CD4-positive, alpha-beta T cell treated with Interleukin-4 for 4 hours (primary cell): Measurements from ENCODE around the gene LYPD3.

ENCODE experiments used
- DNase-seq: peaks from one replicate; pipeline ENCODE4 v3.0.0-alpha.2; 2020

The LYPD3 gene

DNA sequence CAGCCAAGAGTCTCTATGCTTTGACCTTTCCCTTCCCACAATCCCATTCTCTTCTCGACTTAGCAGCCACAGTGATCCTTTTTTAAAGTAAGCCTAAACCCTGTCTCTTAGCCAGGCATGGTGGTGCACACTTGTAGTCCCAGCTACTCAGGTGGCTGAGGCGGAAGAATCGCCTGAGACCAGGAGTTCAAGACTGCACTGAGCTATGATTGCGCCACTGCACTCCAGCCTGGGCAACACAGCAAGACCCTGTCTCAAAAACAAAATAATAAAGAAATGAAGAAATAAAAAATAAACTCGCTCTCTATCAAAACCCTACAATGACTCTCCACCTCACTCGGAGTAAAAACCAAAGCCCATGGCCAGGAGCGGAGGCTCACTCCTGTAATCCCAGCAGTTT, 36.0 kb downstream of the LYPD3 start:
- DNase-seq, result no peak

DNA sequence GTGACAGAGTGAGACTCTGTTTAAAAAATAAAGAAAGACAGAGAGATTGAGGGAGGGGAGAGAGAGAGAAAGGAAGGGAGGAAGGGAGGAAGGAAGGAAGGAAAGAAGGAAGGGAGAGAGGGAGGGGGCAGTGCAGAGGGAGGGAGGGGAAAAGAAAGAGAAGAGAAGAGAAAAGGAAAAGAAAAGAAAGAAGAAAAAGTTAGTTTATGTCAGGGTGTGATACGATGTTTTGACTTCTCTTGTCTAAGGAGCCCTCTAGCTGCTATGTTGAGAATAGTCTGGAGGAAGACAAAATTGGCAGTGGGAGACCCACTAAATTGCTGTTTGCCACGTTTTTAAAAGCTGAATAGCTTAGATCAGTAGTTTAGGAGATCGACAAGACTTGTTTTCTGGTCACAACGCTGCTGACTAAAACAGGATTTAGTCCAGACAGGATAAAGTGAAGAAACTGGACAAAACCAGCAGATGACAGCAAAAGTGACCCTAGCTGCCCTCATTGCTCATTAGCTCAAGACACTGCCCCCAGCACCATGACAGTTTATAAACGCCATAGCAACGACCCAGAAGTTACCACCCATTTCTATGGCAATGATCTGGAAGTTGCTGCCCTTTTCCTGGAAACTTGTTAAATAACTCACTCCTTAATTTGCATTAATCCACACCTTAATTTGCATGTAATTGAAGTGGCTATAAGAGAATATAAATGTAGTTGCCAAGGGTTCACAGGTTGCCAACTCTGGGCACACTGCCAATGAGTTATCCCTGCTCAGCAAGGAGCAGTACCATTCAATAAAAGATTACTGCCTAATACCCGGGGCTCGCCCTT, 39.6 kb downstream of the LYPD3 start:
- DNase-seq, result no peak

DNA sequence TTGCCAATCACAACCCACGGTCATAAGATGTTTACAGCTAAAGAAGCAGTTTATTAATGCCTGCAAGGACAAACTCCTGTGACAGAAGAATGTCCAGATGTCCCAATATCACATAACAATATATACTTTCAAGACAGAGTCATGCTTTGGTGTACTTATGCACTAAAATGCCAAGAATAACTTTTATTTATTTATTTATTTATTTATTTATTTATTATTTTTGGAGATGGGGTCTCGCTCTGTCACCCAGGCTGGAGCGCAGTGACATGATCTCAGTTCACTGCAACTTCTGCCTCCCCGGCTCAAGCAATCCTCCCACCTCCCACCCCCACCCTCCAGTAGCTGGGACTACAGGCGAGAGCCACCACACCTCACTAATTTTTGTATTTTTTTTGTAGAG, 41.6 kb downstream of the LYPD3 start:
- no peak for DNase-seq

DNA sequence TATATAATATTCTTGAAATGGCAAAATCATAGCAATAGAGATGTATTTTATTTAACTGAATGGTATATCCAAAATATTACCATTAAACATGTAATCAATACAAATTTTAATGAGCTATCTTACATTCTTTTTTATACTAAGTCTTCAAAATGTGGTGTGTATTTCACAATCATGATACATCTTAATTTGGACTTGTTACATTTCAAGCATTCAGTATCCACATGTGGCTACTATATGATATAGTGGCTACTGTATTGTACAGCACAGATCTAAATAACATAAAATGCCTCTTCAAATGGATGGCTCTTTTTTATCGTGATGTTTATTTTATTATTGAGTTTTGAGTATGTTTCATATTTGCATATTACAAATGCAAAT, 42.7 kb downstream of the LYPD3 start:
- no peak for DNase-seq

DNA sequence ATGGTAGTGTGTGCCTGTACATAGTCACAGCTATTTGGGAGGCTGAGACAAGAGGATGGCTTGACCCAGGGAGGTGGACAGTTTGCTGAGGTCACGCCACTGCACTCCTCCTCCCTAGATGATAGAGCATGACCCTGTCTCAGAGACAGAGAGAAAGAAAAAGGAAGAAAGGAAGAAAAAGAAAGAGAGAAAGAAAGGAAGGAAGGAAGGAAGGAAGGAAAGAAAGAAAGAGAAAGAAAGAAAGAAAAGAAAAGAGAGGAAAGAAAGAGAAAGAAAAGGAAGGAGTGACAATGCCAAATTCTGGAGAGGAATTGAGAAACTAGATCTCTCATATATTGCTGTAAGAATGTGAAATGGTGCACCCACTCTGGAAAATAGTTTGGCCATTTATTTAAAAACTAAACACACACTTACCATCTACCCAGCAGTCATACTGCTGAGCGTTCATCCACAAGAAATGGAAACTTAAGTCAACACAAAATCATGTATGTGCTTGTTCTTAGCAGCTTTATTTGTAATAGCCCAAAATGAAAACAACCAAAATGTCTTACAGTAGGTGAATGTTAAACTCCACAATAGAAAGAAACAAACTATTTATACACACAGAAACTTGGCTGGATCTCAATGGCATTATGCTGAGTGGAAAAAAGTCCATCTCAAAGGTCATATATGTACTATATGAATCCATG, 43.3 kb downstream of the LYPD3 start:
- DNase-seq, result no peak

DNA sequence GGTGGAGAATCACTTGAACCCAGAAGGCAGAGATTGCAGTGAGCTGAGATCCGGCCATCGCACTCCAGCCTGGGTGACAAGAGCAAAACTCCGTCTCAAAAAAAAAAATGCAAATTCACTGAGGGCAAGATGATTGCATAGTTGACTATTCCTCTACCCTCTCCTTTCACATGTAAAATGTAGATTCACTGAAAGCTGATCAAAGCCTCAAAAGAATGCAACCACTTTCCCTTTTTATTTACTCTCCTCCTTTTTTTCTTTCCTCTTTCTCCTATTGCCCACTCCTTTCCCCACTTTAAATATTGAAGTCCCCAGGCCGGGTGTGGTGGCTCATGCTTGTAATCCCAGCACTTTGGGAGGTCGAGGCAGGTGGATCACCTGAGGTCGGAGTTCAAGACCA, 44.5 kb downstream of the LYPD3 start:
- no peak for DNase-seq

DNA sequence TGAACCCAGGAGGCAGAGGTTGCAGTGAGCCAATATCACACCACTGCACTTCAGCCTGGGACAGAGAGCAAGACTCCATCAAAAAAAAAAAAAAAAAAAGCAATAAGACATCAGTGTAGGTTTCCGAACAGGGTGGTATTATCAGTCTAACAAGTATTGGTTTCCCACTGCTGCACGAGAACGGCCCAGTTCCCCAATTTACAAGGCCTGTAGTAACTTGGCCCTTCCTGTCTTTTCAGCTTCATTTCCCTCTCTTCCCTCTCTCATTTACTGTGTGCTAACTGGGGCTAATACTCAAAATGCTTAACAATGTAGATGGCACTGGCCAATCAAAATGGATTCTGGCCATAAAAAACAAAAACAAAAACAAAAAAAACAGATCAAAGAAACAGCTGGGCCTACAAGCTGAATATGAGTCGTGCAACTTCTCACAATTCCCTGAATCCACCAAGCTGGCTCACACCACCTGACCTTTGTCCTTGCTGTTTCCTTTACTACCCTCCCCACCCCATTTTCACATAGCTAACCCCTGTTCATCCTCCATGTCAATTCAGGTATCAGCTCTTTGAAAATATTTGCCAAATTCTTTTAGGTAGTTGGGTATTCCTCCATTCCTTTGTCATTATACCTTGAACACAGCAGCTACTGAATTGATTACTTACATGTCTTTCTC, 48.3 kb downstream of the LYPD3 start:
- no peak for DNase-seq

DNA sequence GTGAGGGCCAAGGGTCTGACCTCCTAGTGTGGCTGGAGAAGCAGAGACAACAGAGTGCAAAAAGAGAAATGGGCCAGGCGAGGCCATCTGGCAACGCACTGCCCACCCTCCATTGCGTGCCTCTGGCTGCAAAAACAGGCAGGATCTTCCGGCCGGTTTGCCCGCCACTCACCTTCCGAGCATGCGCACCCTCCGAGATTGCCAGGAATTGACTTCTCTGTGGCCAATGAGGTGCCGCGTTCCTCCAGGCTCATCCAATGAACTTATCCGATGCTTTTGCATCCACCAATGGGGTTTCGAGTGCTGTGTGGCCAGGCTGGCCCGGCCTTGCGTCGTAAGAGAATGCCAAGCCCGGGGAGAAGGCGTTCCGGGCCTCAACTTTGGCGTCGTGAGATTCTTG, 50.9 kb downstream of the LYPD3 start, which contains the start of gene TEX101:
TEX101 (plus strand) TSS at position 337 of the 400 bp plus-strand sequence. CDS start 1,030 bp downstream, outside the sequence.
- no peak for DNase-seq

DNA sequence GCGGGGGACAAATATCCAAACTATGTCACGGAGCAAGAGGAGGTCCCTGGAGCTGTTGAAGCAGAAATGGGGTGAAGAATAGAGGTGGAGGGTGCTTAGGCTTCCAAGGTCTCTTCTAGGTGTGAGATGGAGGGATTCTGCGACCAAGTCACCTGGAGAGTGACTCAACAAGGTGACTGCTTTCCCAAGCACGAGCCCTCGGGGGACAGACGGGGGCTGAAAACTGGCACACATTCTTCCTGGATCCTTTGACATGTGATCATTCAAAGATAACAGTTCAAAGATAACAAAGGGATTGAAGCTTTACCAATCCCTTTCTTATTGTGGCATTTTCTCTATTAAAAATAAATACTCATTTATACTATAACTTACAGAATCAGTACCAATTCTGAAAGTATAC, 53.0 kb downstream of the LYPD3 start:
- no peak for DNase-seq
